Loucy (cell line): ENCODE results near the gene KAT6B.

Source experiments
- H2AFZ ChIP-seq: fragments of 200-600 bp; sonication (generic); 2 replicates; pipeline ENCODE4 v1.6.0; 2016; ENCODE audit warnings: antibody characterized with exemption, mild to moderate bottlenecking, low read length, moderate library complexity
- H3F3A ChIP-seq: fragments of 200-600 bp; 2 replicates; pipeline ENCODE4 v1.6.0; 2016; ENCODE audit warnings: antibody characterized with exemption, low read depth, mild to moderate bottlenecking
- H3K27me3 ChIP-seq: fragments of 200-600 bp; sonication (generic); 2 replicates; pipeline ENCODE4 v1.6.1; 2014; ENCODE audit warnings: low read length, mild to moderate bottlenecking; ENCODE audit not compliant: insufficient read depth, poor library complexity, severe bottlenecking
- H3K36me3 ChIP-seq: fragments of 200-600 bp; sonication (generic); 2 replicates; pipeline ENCODE4 v1.6.1; 2016; ENCODE audit warnings: low read length; ENCODE audit not compliant: insufficient read depth
- H3K4me1 ChIP-seq: fragments of 200-600 bp; sonication (generic); 2 replicates; pipeline ENCODE4 v1.5.1; 2014; ENCODE audit warnings: low read length, mild to moderate bottlenecking; ENCODE audit not compliant: insufficient read depth, poor library complexity, severe bottlenecking
- H3K4me2 ChIP-seq: fragments of 200-600 bp; sonication (generic); 2 replicates; pipeline ENCODE4 v1.6.0; 2014; ENCODE audit warnings: antibody characterized with exemption, low read length, low read depth, mild to moderate bottlenecking; ENCODE audit not compliant: poor library complexity, severe bottlenecking
- H3K4me3 ChIP-seq: fragments of 200-600 bp; sonication (generic); 2 replicates; pipeline ENCODE4 v1.5.1; 2014; ENCODE audit warnings: low read length, mild to moderate bottlenecking, mixed read lengths; ENCODE audit not compliant: poor library complexity, severe bottlenecking
- H3K79me2 ChIP-seq: fragments of 200-600 bp; sonication (generic); 2 replicates; pipeline ENCODE4 v1.6.1; 2014; ENCODE audit warnings: low read length; ENCODE audit not compliant: insufficient read depth
- H3K9ac ChIP-seq: fragments of 200-600 bp; sonication (generic); 2 replicates; pipeline ENCODE4 v1.6.0; 2014; ENCODE audit warnings: mild to moderate bottlenecking, low read depth, low read length, moderate library complexity; ENCODE audit not compliant: poor library complexity, severe bottlenecking
- H3K9me2 ChIP-seq: fragments of 200-600 bp; sonication (generic); replicated peaks from 2 replicates; pipeline ENCODE4 v1.6.1; 2016; ENCODE audit warnings: low read depth, low read length, mixed read lengths
- H3K9me3 ChIP-seq: fragments of 200-600 bp; sonication (generic); 2 replicates; pipeline ENCODE4 v1.6.1; 2014; ENCODE audit warnings: mild to moderate bottlenecking, antibody characterized with exemption, low read length, low read depth; ENCODE audit not compliant: insufficient read depth
- H4K20me1 ChIP-seq: fragments of 200-600 bp; sonication (generic); 2 replicates; pipeline ENCODE4 v1.6.0; 2014; ENCODE audit warnings: antibody characterized with exemption, low read length, mild to moderate bottlenecking; ENCODE audit not compliant: insufficient read depth, poor library complexity, severe bottlenecking
- CTCF ChIP-seq: fragments of 200-600 bp; sonication (generic); conservative IDR thresholded peaks from 2 replicates; pipeline ENCODE4 v1.5.1; 2014; ENCODE audit warnings: mild to moderate bottlenecking, antibody characterized with exemption, low read length
- EZH2phosphoT487 ChIP-seq: fragments of 200-600 bp; IDR thresholded peaks from 2 replicates; pipeline ENCODE4 v1.6.1; 2018; ENCODE audit warnings: antibody characterized with exemption, mild to moderate bottlenecking, moderate library complexity, borderline replicate concordance

KAT6B gene

GRCh38 chr10:74987339-74988053 lies 161.1 kb downstream of the KAT6B start:
- Histone ChIP-seq H3K4me1 (peaks cover 45% of the 10 kb centered on the region), H3F3A (no peaks in the 10 kb centered on the region; the same call in 1 of the 2 replicates), H3K9ac (peak overlapping the region; percentile 53), H3K36me3 (peaks cover 54% of the 10 kb centered on the region), H2AFZ (no peak overlapping the region), H3K9me2 (no peaks in the 10 kb centered on the region), H3K4me3 (no peak overlapping the region), H3K9me3 (no peaks in the 10 kb centered on the region), H3K4me2 (peak overlapping the region; percentile 69), H3K79me2 (no peaks in the 10 kb centered on the region), H4K20me1 (no peaks in the 10 kb centered on the region), H3K27me3 (no peaks in the 10 kb centered on the region)
- TF ChIP-seq CTCF (no peak), EZH2phosphoT487 (no peak)

GRCh38 chr10:74988054-74988775 lies 161.8 kb downstream of the KAT6B start:
- H3K9me3 ChIP-seq, result no peaks in the 10 kb centered on the region
- H3K4me2 ChIP-seq, result peak overlapping the region; percentile 69
- H4K20me1 ChIP-seq, result no peaks in the 10 kb centered on the region
- no peaks in the 10 kb centered on the region for H3K27me3 ChIP-seq
- H2AFZ ChIP-seq, result no peak overlapping the region
- H3F3A ChIP-seq, result no peaks in the 10 kb centered on the region; the same call in 1 of the 2 replicates
- H3K79me2 ChIP-seq, result no peaks in the 10 kb centered on the region
- H3K4me1 ChIP-seq, result peaks cover 38% of the 10 kb centered on the region
- no peaks in the 10 kb centered on the region for H3K9me2 ChIP-seq
- peak overlapping the region; percentile 23 for H3K4me3 ChIP-seq
- H3K36me3 ChIP-seq, result peaks cover 54% of the 10 kb centered on the region
- peak overlapping the region; percentile 53 for H3K9ac ChIP-seq
- TF ChIP-seq EZH2phosphoT487 (no peak), CTCF (no peak)

GRCh38 chr10:74988832-74989561 lies 162.6 kb downstream of the KAT6B start:
- TF ChIP-seq EZH2phosphoT487, result no peak
- TF ChIP-seq CTCF, result no peak
- Histone ChIP-seq H3K36me3 (peaks cover 53% of the 10 kb centered on the region), H3K27me3 (no peaks in the 10 kb centered on the region), H4K20me1 (no peaks in the 10 kb centered on the region), H3K4me3 (peak overlapping the region; percentile 23), H3K4me2 (peak overlapping the region; percentile 69), H3K9me3 (no peaks in the 10 kb centered on the region), H3K9ac (peak overlapping the region; percentile 53), H2AFZ (no peak overlapping the region), H3K4me1 (peaks cover 38% of the 10 kb centered on the region), H3K79me2 (no peaks in the 10 kb centered on the region), H3F3A (no peaks in the 10 kb centered on the region; the same call in 1 of the 2 replicates), H3K9me2 (no peaks in the 10 kb centered on the region)
